ENCODE results near the gene ASCL3.
A peak's percentile ranks its signal among the peaks of the same experiment; 100 is the strongest.

Gene ASCL3

DNA sequence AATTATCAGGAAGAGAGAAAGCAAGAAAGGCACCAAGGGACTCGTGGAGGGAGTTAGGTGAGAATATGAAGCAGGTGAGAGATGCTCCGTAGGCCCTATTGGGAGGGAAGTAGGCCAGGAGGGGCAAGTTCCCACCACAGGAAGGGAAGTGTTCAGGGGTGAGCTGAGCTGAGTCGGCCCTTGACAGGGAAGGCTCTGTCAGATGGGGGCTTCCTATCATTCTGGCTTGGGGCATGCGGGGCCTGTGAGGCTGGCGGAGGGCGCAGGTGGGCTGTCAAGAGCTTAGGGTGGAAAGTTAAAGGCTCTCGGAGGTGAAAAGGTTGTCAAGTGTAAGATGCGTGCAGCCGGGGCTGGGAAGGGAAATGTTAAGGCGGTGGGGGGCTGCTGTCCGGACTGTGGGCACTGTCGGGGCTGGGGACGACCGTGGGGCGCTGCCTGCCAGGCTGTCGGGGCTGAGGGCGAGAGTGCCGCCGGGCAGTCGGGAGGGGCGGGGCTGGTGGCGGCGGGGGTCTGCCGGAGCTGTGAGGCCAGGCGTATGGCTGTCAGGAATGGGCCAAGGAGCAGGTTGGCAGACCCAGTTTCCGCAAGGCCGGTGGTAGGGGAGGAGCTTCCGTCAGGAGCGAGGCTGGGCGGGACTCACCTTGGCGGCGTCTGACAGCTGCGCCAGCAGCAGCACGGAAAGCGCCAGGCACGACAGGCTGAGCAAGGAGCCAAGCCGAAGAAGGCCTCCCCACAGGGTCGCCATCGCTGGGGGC is 20.9 kb upstream of the ASCL3 start:
- Histone ChIP-seq H3K79me2 (ENCODE audit: insufficient read depth, low read length) (peaks cover 45% of the 10 kb centered on the region), H3K4me2 (ENCODE audit: low read depth, low read length, poor library complexity, severe bottlenecking) (peak overlapping the region; percentile 99), H3K9me2 (replicated peaks; ENCODE audit: low read depth, low read length) (no peaks in the 10 kb centered on the region), H3K4me3 (ENCODE audit: low read length, poor library complexity, severe bottlenecking) (peak overlapping the region; percentile 97), H2AFZ (ENCODE audit: low read length) (peak overlapping the region; percentile 97), H3K36me3 (ENCODE audit: insufficient read depth, low read length) (0 out of 2 replicates have a peak, but pooled peaks cover 3% of the 10 kb centered on the region), H3K27me3 (ENCODE audit: insufficient read depth, low read length, poor library complexity, severe bottlenecking) (no peaks in the 10 kb centered on the region), H3F3A (ENCODE audit: low read depth) (no peaks in the 10 kb centered on the region), H4K20me1 (ENCODE audit: insufficient read depth, low read length, poor library complexity, severe bottlenecking) (peaks cover 25% of the 10 kb centered on the region), H3K9ac (ENCODE audit: low read depth, low read length, poor library complexity, severe bottlenecking) (peak overlapping the region; percentile 89), H3K9me3 (ENCODE audit: insufficient read depth, low read depth, low read length) (no peaks in the 10 kb centered on the region), H3K4me1 (ENCODE audit: insufficient read depth, low read length, poor library complexity, severe bottlenecking) (peaks cover 30% of the 10 kb centered on the region)
- TF ChIP-seq, protein P1, sequence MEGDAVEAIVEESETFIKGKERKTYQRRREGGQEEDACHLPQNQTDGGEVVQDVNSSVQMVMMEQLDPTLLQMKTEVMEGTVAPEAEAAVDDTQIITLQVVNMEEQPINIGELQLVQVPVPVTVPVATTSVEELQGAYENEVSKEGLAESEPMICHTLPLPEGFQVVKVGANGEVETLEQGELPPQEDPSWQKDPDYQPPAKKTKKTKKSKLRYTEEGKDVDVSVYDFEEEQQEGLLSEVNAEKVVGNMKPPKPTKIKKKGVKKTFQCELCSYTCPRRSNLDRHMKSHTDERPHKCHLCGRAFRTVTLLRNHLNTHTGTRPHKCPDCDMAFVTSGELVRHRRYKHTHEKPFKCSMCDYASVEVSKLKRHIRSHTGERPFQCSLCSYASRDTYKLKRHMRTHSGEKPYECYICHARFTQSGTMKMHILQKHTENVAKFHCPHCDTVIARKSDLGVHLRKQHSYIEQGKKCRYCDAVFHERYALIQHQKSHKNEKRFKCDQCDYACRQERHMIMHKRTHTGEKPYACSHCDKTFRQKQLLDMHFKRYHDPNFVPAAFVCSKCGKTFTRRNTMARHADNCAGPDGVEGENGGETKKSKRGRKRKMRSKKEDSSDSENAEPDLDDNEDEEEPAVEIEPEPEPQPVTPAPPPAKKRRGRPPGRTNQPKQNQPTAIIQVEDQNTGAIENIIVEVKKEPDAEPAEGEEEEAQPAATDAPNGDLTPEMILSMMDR (conservative IDR thresholded peaks at IDR 0.05; ENCODE audit: low read length) = no peak
- TF ChIP-seq EZH2phosphoT487 (IDR thresholded peaks at IDR 0.05; ENCODE audit: borderline replicate concordance) = no peak

DNA sequence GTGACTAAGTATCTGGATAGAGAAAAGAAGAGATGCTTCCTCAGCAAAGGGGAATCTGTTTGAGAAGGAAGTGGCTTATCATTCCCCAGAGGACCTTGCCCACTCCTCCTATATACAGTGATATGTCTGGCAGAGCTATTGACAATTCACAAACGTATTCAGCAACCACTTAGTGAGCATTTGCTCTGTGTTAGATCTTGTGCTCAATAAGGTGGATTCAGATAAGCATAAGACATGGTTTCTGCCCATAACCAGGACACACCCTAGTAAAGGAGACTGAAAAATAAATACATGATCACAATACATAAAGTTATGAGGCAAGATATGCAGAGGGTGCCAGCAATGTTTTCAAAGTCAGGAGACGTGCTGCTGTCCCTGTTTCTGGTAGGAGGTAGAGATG is 20.0 kb upstream of the ASCL3 start:
- H4K20me1 ChIP-seq (ENCODE audit: insufficient read depth, low read length, poor library complexity, severe bottlenecking) = peaks cover 26% of the 10 kb centered on the region
- peaks cover 30% of the 10 kb centered on the region for H3K4me1 ChIP-seq (ENCODE audit: insufficient read depth, low read length, poor library complexity, severe bottlenecking)
- H3K9me3 ChIP-seq (ENCODE audit: insufficient read depth, low read depth, low read length) = no peaks in the 10 kb centered on the region
- no peaks in the 10 kb centered on the region for H3F3A ChIP-seq (ENCODE audit: low read depth)
- peaks cover 46% of the 10 kb centered on the region for H3K79me2 ChIP-seq (ENCODE audit: insufficient read depth, low read length)
- peak overlapping the region; percentile 89 for H3K9ac ChIP-seq (ENCODE audit: low read depth, low read length, poor library complexity, severe bottlenecking)
- H3K36me3 ChIP-seq (ENCODE audit: insufficient read depth, low read length) = 0 out of 2 replicates have a peak, but pooled peaks cover 3% of the 10 kb centered on the region
- no peak overlapping the region for H2AFZ ChIP-seq (ENCODE audit: low read length)
- TF ChIP-seq, protein P1 (conservative IDR thresholded peaks at IDR 0.05; ENCODE audit: low read length) = no peak
- TF ChIP-seq EZH2phosphoT487 (IDR thresholded peaks at IDR 0.05; ENCODE audit: borderline replicate concordance) = no peak
- no peaks in the 10 kb centered on the region for H3K27me3 ChIP-seq (ENCODE audit: insufficient read depth, low read length, poor library complexity, severe bottlenecking)
- H3K4me3 ChIP-seq (ENCODE audit: low read length, poor library complexity, severe bottlenecking) = peak overlapping the region; percentile 97
- no peaks in the 10 kb centered on the region for H3K9me2 ChIP-seq (replicated peaks; ENCODE audit: low read depth, low read length)
- peak overlapping the region; percentile 99 for H3K4me2 ChIP-seq (ENCODE audit: low read depth, low read length, poor library complexity, severe bottlenecking)

- Histone ChIP-seq H3F3A (ENCODE audit: low read depth) (no peaks in the 10 kb centered on the region), H3K4me3 (ENCODE audit: low read length, poor library complexity, severe bottlenecking) (peak overlapping the region; percentile 97), H4K20me1 (ENCODE audit: insufficient read depth, low read length, poor library complexity, severe bottlenecking) (peaks cover 32% of the 10 kb centered on the region), H2AFZ (ENCODE audit: low read length) (no peak overlapping the region), H3K9me3 (ENCODE audit: insufficient read depth, low read depth, low read length) (no peaks in the 10 kb centered on the region), H3K9ac (ENCODE audit: low read depth, low read length, poor library complexity, severe bottlenecking) (peak overlapping the region; percentile 89), H3K79me2 (ENCODE audit: insufficient read depth, low read length) (peaks cover 46% of the 10 kb centered on the region), H3K4me2 (ENCODE audit: low read depth, low read length, poor library complexity, severe bottlenecking) (peak overlapping the region; percentile 99), H3K27me3 (ENCODE audit: insufficient read depth, low read length, poor library complexity, severe bottlenecking) (no peaks in the 10 kb centered on the region), H3K4me1 (ENCODE audit: insufficient read depth, low read length, poor library complexity, severe bottlenecking) (peaks cover 30% of the 10 kb centered on the region), H3K36me3 (ENCODE audit: insufficient read depth, low read length) (0 out of 2 replicates have a peak, but pooled peaks cover 3% of the 10 kb centered on the region), H3K9me2 (replicated peaks; ENCODE audit: low read depth, low read length) (no peaks in the 10 kb centered on the region)
- TF ChIP-seq EZH2phosphoT487 (IDR thresholded peaks at IDR 0.05; ENCODE audit: borderline replicate concordance) = no peak
- TF ChIP-seq, protein P1 (conservative IDR thresholded peaks at IDR 0.05; ENCODE audit: low read length) = no peak
Measured at GRCh38 chr11:8961401-8961800, 18.6 kb upstream of the ASCL3 start.
